Activated CD4-positive, CD25-positive, alpha-beta regulatory T cell treated with anti-CD3 and anti-CD28 coated beads, Interleukin-2, amount 50 U/mL, for 72 hours (primary cell): ENCODE data around the gene MCM10.
"Not testable (repeated sequence)": the region's sequence is repeated elsewhere in the genome, so short reads cannot be mapped to it uniquely, and the experiment has no call there.

Experiments used
- DNase-seq: peaks from one replicate; pipeline ENCODE4 v3.0.0; 2021

Gene MCM10

GRCh38 chr10:13160934-13161856 is at the start of gene MCM10:
Gene MCM10, plus strand, starts transcription at chr10:13161558. Its CDS starts 2,645 bp downstream, at chr10:13164203.
- peak; percentile 94 for DNase-seq

GRCh38 chr10:13113544-13113943 is 47.8 kb upstream of the MCM10 start:
- DNase-seq, result no peak

GRCh38 chr10:13115832-13116803 is 45.2 kb upstream of the MCM10 start:
- no peak for DNase-seq

GRCh38 chr10:13117841-13118783 is 43.2 kb upstream of the MCM10 start:
- no peak for DNase-seq

GRCh38 chr10:13118784-13119410 is 42.5 kb upstream of the MCM10 start:
- DNase-seq, result no peak

GRCh38 chr10:13120786-13121499 is 40.4 kb upstream of the MCM10 start:
- DNase-seq, result no peak

- no peak for DNase-seq
Observed at GRCh38 chr10:13121500-13121854, 39.9 kb upstream of the MCM10 start.

- DNase-seq, result no peak
Observed at GRCh38 chr10:13136651-13137050, 24.7 kb upstream of the MCM10 start.

- no peak for DNase-seq
Observed at GRCh38 chr10:13139150-13139549, 22.2 kb upstream of the MCM10 start.

GRCh38 chr10:13139676-13140075 is 21.7 kb upstream of the MCM10 start:
- no peak for DNase-seq

- DNase-seq, result no peak
Observed at GRCh38 chr10:13140627-13141190, 20.6 kb upstream of the MCM10 start.

- DNase-seq, result no peak
Observed at GRCh38 chr10:13143766-13144165, 17.6 kb upstream of the MCM10 start.

GRCh38 chr10:13144814-13145213 is 16.5 kb upstream of the MCM10 start:
- no peak for DNase-seq

GRCh38 chr10:13146379-13146778 is 15.0 kb upstream of the MCM10 start:
- no peak for DNase-seq

GRCh38 chr10:13147161-13147560 is 14.2 kb upstream of the MCM10 start:
- DNase-seq, result no peak

- DNase-seq, result no peak
Observed at GRCh38 chr10:13152296-13152695, 9.1 kb upstream of the MCM10 start.

GRCh38 chr10:13155860-13156259 is 5.5 kb upstream of the MCM10 start:
- DNase-seq, result not testable (repeated sequence)

- DNase-seq, result peak; percentile 34
Observed at GRCh38 chr10:13158401-13158800, 3.0 kb upstream of the MCM10 start.

- no peak for DNase-seq
Observed at GRCh38 chr10:13161857-13162271, 506 bp downstream of the MCM10 start.

- DNase-seq, result no peak
Observed at GRCh38 chr10:13163859-13164258, 2.5 kb downstream of the MCM10 start.

GRCh38 chr10:13165177-13165576 is 3.8 kb downstream of the MCM10 start:
- no peak for DNase-seq
